ENCODE measurements around the gene THSD4. TPM values are rescaled to one million over a fixed set of nuclear protein-coding genes. Genes with fewer than 3 reads are reported as not detected.

Gene THSD4
- total RNA-seq, 6 donors from 2014 or later = 16.8 to 39.7 (median 21.7) TPM

- H3K4me3 ChIP-seq = no peak overlapping the region
- 61 to 83% methylated on average over 4 of the region's 4 CpGs for WGBS, 2 donors
- DNase-seq = no peak
- H3K36me3 ChIP-seq = no peaks in the 10 kb centered on the region
- H3K27ac ChIP-seq = no peak overlapping the region
- no peak for ATAC-seq (ENCODE audit: low FRiP score in 2 of 2)
- H3K27me3 ChIP-seq = no peaks in the 10 kb centered on the region
- peaks cover 0 to 14% (median 8%) of the 10 kb centered on the region in 4 donors for H3K4me1 ChIP-seq
- H3K9me3 ChIP-seq = peaks cover 0 to 3% (median under 1%) of the 10 kb centered on the region in 4 donors
- TF ChIP-seq POLR2A (IDR thresholded peaks at IDR 0.05) (no peak), EP300 (IDR thresholded peaks at IDR 0.05) (no peak), POLR2AphosphoS5 (IDR thresholded peaks at IDR 0.05) (no peak), CTCF (IDR thresholded peaks at IDR 0.05) (no peak)
These were observed 640.1 kb downstream of the THSD4 start for GRCh38 chr15:71755092-71755970.

- WGBS, 2 donors = 92 to 94% methylated on average over 8 of the region's 8 CpGs
- TF ChIP-seq CTCF (IDR thresholded peaks at IDR 0.05) (no peak), EP300 (IDR thresholded peaks at IDR 0.05) (no peak), POLR2AphosphoS5 (IDR thresholded peaks at IDR 0.05) (no peak), POLR2A (IDR thresholded peaks at IDR 0.05) (no peak)
- no peak for DNase-seq
- Histone ChIP-seq H3K4me1 (peaks cover 0 to 14% (median 9%) of the 10 kb centered on the region in 4 donors), H3K27ac (no peak overlapping the region), H3K9me3 (peaks cover 0 to 7% (median 7%) of the 10 kb centered on the region in 4 donors), H3K36me3 (no peaks in the 10 kb centered on the region), H3K27me3 (no peaks in the 10 kb centered on the region), H3K4me3 (no peak overlapping the region)
- ATAC-seq (ENCODE audit: low FRiP score in 2 of 2) = no peak
These were observed 641.5 kb downstream of the THSD4 start for GRCh38 chr15:71756599-71757352.

- no peaks in the 10 kb centered on the region for H3K27me3 ChIP-seq
- 91 to 92% methylated on average over 13 of the region's 13 CpGs for WGBS, 2 donors
- ATAC-seq (ENCODE audit: low FRiP score in 2 of 2) (no peak), DNase-seq (peak in 1 of 2 donors; percentile 76)
- no peak for TF ChIP-seq POLR2AphosphoS5 (IDR thresholded peaks at IDR 0.05)
- TF ChIP-seq CTCF (IDR thresholded peaks at IDR 0.05) = no peak
- TF ChIP-seq EP300 (IDR thresholded peaks at IDR 0.05) = no peak
- no peak for TF ChIP-seq POLR2A (IDR thresholded peaks at IDR 0.05)
- peaks cover 0 to 9% (median 5%) of the 10 kb centered on the region in 4 donors for H3K4me1 ChIP-seq
- H3K4me3 ChIP-seq = no peak overlapping the region
- no peak overlapping the region for H3K27ac ChIP-seq
- H3K36me3 ChIP-seq = no peaks in the 10 kb centered on the region
- H3K9me3 ChIP-seq = peaks cover 0 to 7% (median 7%) of the 10 kb centered on the region in 4 donors
These were observed 642.7 kb downstream of the THSD4 start for GRCh38 chr15:71757741-71758530.

- no peak for ATAC-seq (ENCODE audit: low FRiP score in 2 of 2)
- peaks cover 0 to 3% (median under 1%) of the 10 kb centered on the region in 4 donors for H3K4me1 ChIP-seq
- no peak for DNase-seq
- peaks cover 0 to 7% (median 7%) of the 10 kb centered on the region in 4 donors for H3K9me3 ChIP-seq
- no peaks in the 10 kb centered on the region for H3K36me3 ChIP-seq
- WGBS, 2 donors = 96% methylated on average over 2 of the region's 2 CpGs
- H3K27ac ChIP-seq = no peak overlapping the region
- H3K27me3 ChIP-seq = no peaks in the 10 kb centered on the region
- TF ChIP-seq EP300 (IDR thresholded peaks at IDR 0.05) (no peak), CTCF (IDR thresholded peaks at IDR 0.05) (no peak), POLR2AphosphoS5 (IDR thresholded peaks at IDR 0.05) (no peak)
- no peak overlapping the region for H3K4me3 ChIP-seq
These were observed 643.4 kb downstream of the THSD4 start for GRCh38 chr15:71758711-71759110.

Measured in upper lobe of left lung (tissue), 6 donors.